Stimulated activated CD4-positive, alpha-beta T cell treated with anti-CD3 and anti-CD28 coated beads, Interleukin-12 subunit alpha, Interleukin-12 subunit beta, amount 100 ng/mL, for 24 hours (primary cell): ENCODE data around the gene TRIM52.

Experiments
- DNase-seq, 2 experiments: peaks; one replicate each; pipeline ENCODE4 v3.0.0-alpha.2; 2020; ENCODE audit warnings: low read depth in 2 of 2

Gene TRIM52

GRCh38 chr5:181233801-181234454 is 27.0 kb downstream of the TRIM52 start:
- DNase-seq = no peak

GRCh38 chr5:181233088-181233800 is 27.7 kb downstream of the TRIM52 start:
- DNase-seq = no peak

- no peak for DNase-seq
Measured at GRCh38 chr5:181232593-181232992, 28.4 kb downstream of the TRIM52 start.

GRCh38 chr5:181231432-181231831 is 29.5 kb downstream of the TRIM52 start:
- no peak for DNase-seq

- DNase-seq = no peak
Measured at GRCh38 chr5:181230551-181230950, 30.4 kb downstream of the TRIM52 start.

GRCh38 chr5:181229996-181230395 is 30.9 kb downstream of the TRIM52 start:
- DNase-seq = no peak

- no peak for DNase-seq
Measured at GRCh38 chr5:181224390-181225229, 36.3 kb downstream of the TRIM52 start.

- DNase-seq = no peak
Measured at GRCh38 chr5:181223729-181224389, 37.1 kb downstream of the TRIM52 start.

GRCh38 chr5:181223058-181223728 is 37.8 kb downstream of the TRIM52 start, which contains the start of gene TRIM41:
Gene TRIM41, plus strand, starts transcription at chr5:181223281. Its CDS starts 719 bp downstream, at chr5:181224000.
- peak; percentile 93 to 98 for DNase-seq

GRCh38 chr5:181222630-181223057 is 38.3 kb downstream of the TRIM52 start:
- no peak for DNase-seq

GRCh38 chr5:181221792-181222629 is 38.9 kb downstream of the TRIM52 start:
- peak; percentile 98 to 99 for DNase-seq

GRCh38 chr5:181221105-181221791 is 39.7 kb downstream of the TRIM52 start:
- DNase-seq = no peak

- DNase-seq = no peak
Measured at GRCh38 chr5:181220178-181220515, 40.8 kb downstream of the TRIM52 start.

- no peak for DNase-seq
Measured at GRCh38 chr5:181219262-181220177, 41.4 kb downstream of the TRIM52 start.

- no peak for DNase-seq
Measured at GRCh38 chr5:181218795-181219124, 42.2 kb downstream of the TRIM52 start.

- DNase-seq = no peak
Measured at GRCh38 chr5:181217803-181218062, 43.2 kb downstream of the TRIM52 start.

GRCh38 chr5:181217111-181217802 is 43.7 kb downstream of the TRIM52 start:
- peak; percentile 35 to 72 for DNase-seq
